Measurements from ENCODE around the gene STON1. TPM values are rescaled to one million over a fixed set of nuclear protein-coding genes. Genes with fewer than 3 reads are reported as not detected.
"Not testable (repeated sequence)": the region's sequence is repeated elsewhere in the genome, so short reads cannot be mapped to it uniquely, and the experiment has no call there.

Gene STON1
- total RNA-seq, 1 donor from 2014 or later = 30.7 TPM

DNA sequence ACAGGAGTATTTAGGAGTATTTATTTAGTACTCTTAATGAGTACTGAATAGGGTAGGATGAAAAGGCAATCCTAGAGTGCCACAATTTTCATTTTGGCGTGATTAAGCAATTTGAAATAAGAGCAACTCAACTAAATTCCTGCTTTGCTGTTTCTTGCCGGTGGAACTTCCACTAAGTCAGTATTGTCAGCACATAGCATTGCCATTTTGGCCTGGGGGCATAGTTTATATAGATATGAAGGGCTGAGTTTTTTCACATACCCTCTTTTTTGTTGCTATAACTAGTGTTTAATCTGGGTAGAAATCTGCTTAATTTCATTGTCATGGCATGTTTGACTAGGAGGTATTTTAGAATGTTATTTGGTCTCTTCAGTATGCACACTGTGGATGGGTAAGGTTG is 89.6 kb downstream of the STON1 start:
- no peak for DNase-seq (ENCODE audit: low spot score)

- DNase-seq (ENCODE audit: low spot score) = no peak
Measured at GRCh38 chr2:48620604-48621003, 90.7 kb downstream of the STON1 start.

- DNase-seq (ENCODE audit: low spot score) = not testable (repeated sequence)
Measured at GRCh38 chr2:48622691-48623090, 92.7 kb downstream of the STON1 start.

GRCh38 chr2:48624696-48625095 is 94.7 kb downstream of the STON1 start:
- no peak for DNase-seq (ENCODE audit: low spot score)

GRCh38 chr2:48626047-48626446 is 96.1 kb downstream of the STON1 start:
- DNase-seq (ENCODE audit: low spot score) = no peak

DNA sequence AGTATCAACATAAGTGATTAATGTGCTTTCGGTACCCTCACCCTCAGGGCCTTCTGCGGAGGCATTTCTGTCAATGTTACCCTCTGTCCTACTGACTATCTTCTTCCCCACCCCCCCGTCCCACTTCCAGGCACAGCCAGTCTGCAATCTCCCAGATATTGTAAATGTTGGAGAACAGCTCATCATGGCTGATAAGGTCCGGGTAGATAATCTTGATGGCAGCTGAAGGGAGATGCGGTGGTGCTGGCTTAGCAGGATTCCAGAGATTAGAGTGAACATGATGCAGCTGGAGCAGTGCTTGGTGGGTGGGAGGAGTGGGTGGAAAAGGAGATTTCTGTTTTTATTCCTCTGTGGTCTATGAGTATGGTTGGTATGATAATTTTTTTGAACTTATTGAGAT is 103.2 kb downstream of the STON1 start:
- no peak for DNase-seq (ENCODE audit: low spot score)

- no peak for DNase-seq (ENCODE audit: low spot score)
Measured at GRCh38 chr2:48635786-48636185, 105.8 kb downstream of the STON1 start.

DNA sequence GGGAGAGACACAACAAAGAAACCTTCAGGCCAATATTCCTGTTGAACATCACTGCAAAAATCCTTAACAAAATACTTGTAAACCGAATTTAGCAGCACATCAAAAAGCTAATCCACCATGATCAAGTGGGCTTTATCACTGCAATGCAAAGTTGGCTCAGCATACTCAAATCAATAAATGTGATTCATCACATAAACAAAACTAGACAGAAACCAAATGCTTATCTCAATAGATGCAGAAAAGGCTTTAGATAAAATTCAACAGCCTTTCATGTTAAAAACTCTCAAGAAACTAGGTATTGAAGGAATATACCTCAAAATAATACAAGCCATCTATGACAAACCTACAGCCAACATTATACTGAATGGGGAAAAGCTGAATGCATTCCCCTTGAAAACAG is 108.3 kb downstream of the STON1 start:
- DNase-seq (ENCODE audit: low spot score) = no peak

Other genes with a start within 250 kb of the STON1 start
- gene FOXN2, start 215.5 kb upstream of the STON1 start, total RNA-seq = 20.5 TPM
- gene PPP1R21, start 89.4 kb upstream of the STON1 start, total RNA-seq = 37.6 TPM
- 6.2 TPM for gene GTF2A1L, start 87.7 kb downstream of the STON1 start, total RNA-seq
- gene LHCGR, start 225.6 kb downstream of the STON1 start, total RNA-seq = 0.32 TPM